NCI-H1048 (cell line): Measurements from ENCODE around the gene LY86.

Source experiments
- DNase-seq: peaks from one replicate; lab custom pipeline; 2025; lab: John Stamatoyannopoulos, UW

The LY86 gene

GRCh38 chr6:6623553-6623952, 35.0 kb downstream of the LY86 start:
- no peak for DNase-seq

- no peak for DNase-seq
Measured at GRCh38 chr6:6624269-6624990, 35.9 kb downstream of the LY86 start.

DNA sequence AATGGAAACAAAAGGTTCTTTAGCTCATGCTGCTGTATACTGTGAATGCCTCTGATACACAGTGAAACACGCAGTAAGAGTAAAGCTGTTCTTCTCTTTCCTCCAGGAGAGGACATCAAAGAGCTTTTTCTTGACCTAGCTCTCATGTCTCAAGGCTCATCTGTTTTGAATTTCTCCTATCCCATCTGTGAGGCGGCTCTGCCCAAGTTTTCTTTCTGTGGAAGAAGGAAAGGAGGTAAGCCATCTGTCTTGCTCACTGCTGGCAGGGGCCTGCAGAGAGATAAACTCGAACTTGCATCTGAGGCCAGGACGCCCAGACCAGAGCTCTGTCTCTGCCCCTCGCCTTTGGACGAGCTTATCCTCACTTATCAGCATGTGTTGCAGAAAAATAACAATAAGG, 37.7 kb downstream of the LY86 start:
- no peak for DNase-seq

DNA sequence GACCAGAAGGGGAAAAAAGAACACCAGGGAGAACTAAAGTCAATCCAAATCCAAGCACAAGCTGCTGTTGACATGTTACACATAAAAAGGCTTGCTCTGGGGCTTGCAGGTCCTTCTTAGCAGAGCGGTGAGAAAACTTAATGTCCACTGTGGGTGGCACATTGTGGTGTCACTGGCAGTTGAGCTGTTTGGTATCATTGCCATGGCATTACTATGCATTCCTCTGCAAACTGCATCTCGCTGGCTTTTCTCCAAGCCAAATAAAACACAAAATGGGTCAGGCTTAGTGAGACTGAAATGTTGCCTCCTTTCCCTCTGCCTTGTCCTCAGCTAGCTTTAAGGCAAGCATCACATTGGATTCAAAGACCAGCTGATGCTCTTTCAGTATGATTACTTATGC, 40.9 kb downstream of the LY86 start:
- no peak for DNase-seq

- DNase-seq: no peak
Measured at GRCh38 chr6:6631053-6631452, 42.5 kb downstream of the LY86 start.

- DNase-seq: no peak
Measured at GRCh38 chr6:6631534-6632276, 43.2 kb downstream of the LY86 start.

- no peak for DNase-seq
Measured at GRCh38 chr6:6633898-6634734, 45.6 kb downstream of the LY86 start.

GRCh38 chr6:6634735-6635075, 46.2 kb downstream of the LY86 start:
- no peak for DNase-seq

GRCh38 chr6:6635291-6635690, 46.8 kb downstream of the LY86 start:
- DNase-seq: no peak

GRCh38 chr6:6635869-6636268, 47.3 kb downstream of the LY86 start:
- no peak for DNase-seq

DNA sequence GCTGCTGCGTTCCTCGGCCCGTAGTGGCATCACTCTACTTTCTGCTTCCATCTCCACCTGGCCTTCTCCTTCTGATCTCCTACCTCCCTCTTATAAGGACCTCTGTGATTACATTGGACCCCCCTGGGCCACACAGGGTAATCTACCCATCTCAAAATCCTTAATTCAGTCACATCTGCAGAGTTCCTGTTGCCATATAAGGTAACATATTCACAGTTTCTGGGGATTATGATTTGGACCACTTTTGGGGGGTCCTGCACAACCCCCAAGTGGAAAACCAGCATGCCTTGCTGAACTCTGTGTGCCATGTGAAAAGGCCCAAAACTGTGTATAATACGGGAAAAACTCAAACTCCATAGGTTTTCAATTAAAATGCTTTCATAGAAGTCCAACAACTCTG, 51.1 kb downstream of the LY86 start:
- DNase-seq: no peak

DNA sequence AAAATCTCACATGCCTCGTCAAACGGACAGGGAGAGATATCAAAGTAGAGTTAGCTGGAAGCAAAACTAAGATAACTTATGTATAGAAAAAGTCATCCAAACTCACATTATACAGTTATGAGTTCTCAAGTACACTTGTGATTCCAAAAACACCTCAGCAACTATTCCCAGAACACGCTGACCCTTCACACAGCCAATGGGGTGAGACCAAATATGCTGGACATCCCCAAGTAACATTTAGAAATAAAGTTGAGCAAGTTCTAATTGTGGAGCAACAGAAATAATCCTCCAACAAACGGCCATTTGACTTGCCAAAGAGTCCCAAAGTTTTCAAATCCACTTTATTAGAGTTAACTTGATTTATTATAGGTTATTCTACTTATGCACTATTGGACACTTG, 52.4 kb downstream of the LY86 start:
- no peak for DNase-seq

DNA sequence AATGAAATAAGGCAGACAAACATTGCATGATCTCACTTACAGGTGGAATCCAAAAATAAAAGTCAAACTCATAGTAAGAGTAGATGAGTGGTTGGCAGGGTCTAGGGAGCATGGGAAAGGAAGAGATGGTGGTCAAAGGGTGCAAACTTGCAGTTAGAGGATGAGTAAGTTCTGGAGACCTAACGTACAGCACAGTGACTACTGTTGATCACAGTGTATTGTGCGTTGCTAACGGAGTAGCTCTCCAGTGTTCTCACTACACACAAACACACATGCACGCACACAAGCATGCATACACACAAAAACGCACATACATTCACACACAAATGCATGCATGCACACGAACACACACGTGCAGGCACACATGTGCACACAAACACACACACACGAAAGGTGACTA, 54.9 kb downstream of the LY86 start:
- no peak for DNase-seq

- no peak for DNase-seq
Measured at GRCh38 chr6:6645261-6645917, 56.9 kb downstream of the LY86 start.

DNA sequence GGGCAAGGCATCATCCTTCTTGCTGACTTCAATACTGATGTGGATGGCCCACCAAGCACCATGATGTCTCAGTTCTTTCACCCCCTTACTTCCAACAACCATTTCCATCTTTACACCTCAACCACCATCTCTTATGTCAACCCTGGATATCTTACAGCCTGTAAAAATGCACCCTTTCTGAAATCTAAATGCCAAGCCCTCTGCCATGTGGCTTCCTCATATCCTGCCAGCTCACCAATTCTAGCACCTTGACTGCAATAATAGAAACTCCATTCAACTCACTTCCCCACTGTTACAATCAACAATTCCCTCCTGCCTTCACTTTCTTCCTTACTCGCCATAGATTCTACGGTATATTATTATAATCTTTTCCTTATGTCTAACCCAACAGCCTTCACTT, 57.9 kb downstream of the LY86 start:
- no peak for DNase-seq

DNA sequence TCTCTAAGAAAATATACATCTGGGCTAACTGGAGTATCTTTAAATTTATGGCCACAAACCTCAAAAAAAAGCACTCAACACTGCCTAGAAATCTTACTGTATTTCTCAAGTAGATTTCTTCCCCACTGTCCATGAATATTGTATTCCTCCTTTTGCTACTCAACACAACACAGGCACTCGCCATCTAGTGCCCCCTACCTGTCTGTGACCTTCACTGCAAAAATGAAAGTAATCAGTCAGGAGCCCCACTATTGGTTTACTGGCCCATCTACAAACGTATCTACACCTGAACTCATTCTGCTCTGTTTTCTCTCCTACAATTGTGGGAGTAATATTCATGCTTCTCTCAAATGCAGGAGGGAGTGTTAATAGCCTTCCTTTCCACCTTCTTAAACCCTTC, 58.3 kb downstream of the LY86 start:
- DNase-seq: no peak

DNA sequence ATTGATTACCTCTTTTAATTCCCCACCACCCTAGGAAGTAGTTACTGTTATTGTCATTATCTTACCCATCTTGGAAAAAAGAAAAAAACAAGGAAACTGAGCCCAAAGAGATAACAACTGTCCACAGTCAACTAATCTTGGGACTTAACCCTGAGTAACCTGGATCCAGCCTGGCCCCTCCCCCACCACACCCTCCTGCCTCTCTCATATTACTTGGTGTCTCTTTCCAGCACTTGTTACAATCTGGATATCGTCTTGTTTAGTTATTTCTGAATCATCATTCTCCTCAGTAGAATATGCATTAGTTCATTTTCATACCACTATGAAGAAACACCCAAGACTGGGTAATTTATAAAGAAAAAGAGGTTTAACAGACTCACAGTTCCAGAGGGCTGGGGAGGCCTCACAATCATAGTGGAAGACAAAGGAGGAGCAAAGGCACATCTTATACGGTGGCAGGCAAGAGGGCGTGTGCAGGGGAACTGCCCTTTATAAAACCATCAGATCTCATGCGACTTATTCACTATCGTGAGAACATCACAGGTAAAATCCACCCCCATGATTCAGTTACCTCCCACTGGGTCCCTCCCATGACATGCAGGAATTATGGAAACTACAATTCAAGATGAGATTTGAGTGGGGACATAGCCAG, 60.3 kb downstream of the LY86 start:
- no peak for DNase-seq

- no peak for DNase-seq
Measured at GRCh38 chr6:6649824-6650349, 61.4 kb downstream of the LY86 start.

GRCh38 chr6:6650839-6651238, 62.3 kb downstream of the LY86 start:
- no peak for DNase-seq

GRCh38 chr6:6651335-6651734, 62.8 kb downstream of the LY86 start:
- no peak for DNase-seq

GRCh38 chr6:6652932-6653331, 64.4 kb downstream of the LY86 start:
- no peak for DNase-seq
